Endothelial cell (in vitro differentiated cells): ENCODE results near the gene TEX2. TPM values are rescaled to one million over a fixed set of nuclear protein-coding genes. Genes with fewer than 3 reads are reported as not detected.

Experiments used
- DNase-seq: peaks from one replicate; pipeline ENCODE4 v3.0.0; 2021; ENCODE audit warnings: low spot score
- H3K27ac Mint-ChIP-seq: one replicate; pipeline ENCODE4 v1.8.0; 2021; ENCODE audit warnings: mixed read lengths, inconsistent platforms; ENCODE audit not compliant: unreplicated experiment
- H3K27me3 Mint-ChIP-seq: one replicate; pipeline ENCODE4 v1.8.0; 2021; ENCODE audit warnings: mild to moderate bottlenecking, moderate library complexity, mixed read lengths, inconsistent platforms; ENCODE audit not compliant: unreplicated experiment
- H3K36me3 Mint-ChIP-seq: one replicate; pipeline ENCODE4 v1.8.0; 2021; ENCODE audit warnings: mild to moderate bottlenecking, low read depth, mixed read lengths, inconsistent platforms; ENCODE audit not compliant: unreplicated experiment
- H3K4me1 Mint-ChIP-seq: one replicate; pipeline ENCODE4 v1.8.0; 2021; ENCODE audit warnings: mild to moderate bottlenecking, mixed read lengths, inconsistent platforms; ENCODE audit not compliant: unreplicated experiment
- H3K4me3 Mint-ChIP-seq: one replicate; pipeline ENCODE4 v1.8.0; 2021; ENCODE audit warnings: mild to moderate bottlenecking, mixed read lengths, inconsistent platforms; ENCODE audit not compliant: unreplicated experiment
- H3K9me3 Mint-ChIP-seq: one replicate; pipeline ENCODE4 v1.8.0; 2021; ENCODE audit warnings: mixed read lengths, inconsistent platforms; ENCODE audit not compliant: unreplicated experiment
- CTCF ChIP-seq: fragments of 200-600 bp; sonication (generic); IDR thresholded peaks from one replicate; pipeline ENCODE4 v1.5.0; 2021; ENCODE audit warnings: antibody characterized with exemption; ENCODE audit not compliant: unreplicated experiment
- total RNA-seq: library from RNA; stranded (reverse); fragmentation: NEBNext Ultra II Directional; extraction: Animal tissue kit (Norgen Biotek cat#: 25700); gene quantifications from one replicate; pipeline ENCODE4 v1.2.1, GENCODE V29; 2021; ENCODE audit not compliant: unreplicated experiment

The TEX2 gene
- total RNA-seq, 1 donor from 2014 or later: 16.3 TPM

- Mint-ChIP-seq H3K4me3 (no peak overlapping the region), H3K27me3 (peaks cover 2% of the 10 kb centered on the region), H3K36me3 (no peaks in the 10 kb centered on the region), H3K4me1 (peaks cover 27% of the 10 kb centered on the region), H3K27ac (no peak overlapping the region), H3K9me3 (no peaks in the 10 kb centered on the region)
- DNase-seq: no peak
- no peak for TF ChIP-seq CTCF
These were observed 147.9 kb downstream of the TEX2 start for GRCh38 chr17:64115043-64115698.

- Mint-ChIP-seq H3K27ac (no peak overlapping the region), H3K4me3 (no peak overlapping the region)
These were observed 150.1 kb downstream of the TEX2 start for GRCh38 chr17:64113006-64113405.

GRCh38 chr17:64111831-64112230, 151.2 kb downstream of the TEX2 start:
- no peak overlapping the region for H3K4me3 Mint-ChIP-seq
- no peaks in the 10 kb centered on the region for H3K9me3 Mint-ChIP-seq
- H3K4me1 Mint-ChIP-seq: peaks cover 40% of the 10 kb centered on the region
- TF ChIP-seq CTCF: no peak
- peaks cover 5% of the 10 kb centered on the region for H3K27me3 Mint-ChIP-seq
- H3K36me3 Mint-ChIP-seq: no peaks in the 10 kb centered on the region
- no peak for DNase-seq
- H3K27ac Mint-ChIP-seq: peak overlapping the region; percentile 16

More at GRCh38 chr17:64113006-64113405, 150.1 kb downstream of the TEX2 start:
- Mint-ChIP-seq H3K27me3 (peaks cover 5% of the 10 kb centered on the region), H3K9me3 (no peaks in the 10 kb centered on the region), H3K36me3 (no peaks in the 10 kb centered on the region), H3K4me1 (peaks cover 37% of the 10 kb centered on the region)
- DNase-seq: no peak
- no peak for TF ChIP-seq CTCF

- Mint-ChIP-seq H3K27me3 (peaks cover 5% of the 10 kb centered on the region), H3K36me3 (no peaks in the 10 kb centered on the region), H3K27ac (peak overlapping the region; percentile 76), H3K4me1 (peaks cover 44% of the 10 kb centered on the region), H3K4me3 (no peak overlapping the region), H3K9me3 (no peaks in the 10 kb centered on the region)
- TF ChIP-seq CTCF: no peak
- DNase-seq: no peak
These were observed 152.5 kb downstream of the TEX2 start for GRCh38 chr17:64110379-64111152.

- Mint-ChIP-seq H3K4me3 (no peak overlapping the region), H3K27me3 (peaks cover 5% of the 10 kb centered on the region), H3K27ac (peak overlapping the region; percentile 6), H3K9me3 (no peaks in the 10 kb centered on the region), H3K4me1 (peaks cover 34% of the 10 kb centered on the region), H3K36me3 (no peaks in the 10 kb centered on the region)
- TF ChIP-seq CTCF: no peak
- no peak for DNase-seq
These were observed 153.7 kb downstream of the TEX2 start for GRCh38 chr17:64109400-64109799.
